T-cell (primary cell): ENCODE measurements around the gene WNT3. TPM values are rescaled to one million over a fixed set of nuclear protein-coding genes. Genes with fewer than 3 reads are reported as not detected.

Experiments
- ATAC-seq, 4 experiments: fragments of 200-7000 bp in 3 of 4; fragments of 150-1000 bp in 1 of 4; cut with Tn5 transposase; replicated peaks in 1 of 4; 1 replicate in 3 of 4; 2 replicates in 1 of 4; pipeline ENCODE4 v1.10.0; 2021; ENCODE audit warnings: moderate library complexity in 3 of 4, mild to moderate bottlenecking in 2 of 4, moderate number of reproducible peaks in 1 of 4
- CTCF ChIA-PET, 2 donors: fragments of 300-600 bp; sonication (Branson Sonifier 250); formaldehyde crosslinking; loops; one replicate each; lab custom pipeline; 2022; ENCODE audit warnings: antibody characterized with exemption in 2 of 2; lab: Charles Lee
- POLR2A ChIA-PET, 2 donors: fragments of 300-600 bp; sonication (Branson Sonifier 250); formaldehyde crosslinking; loops; one replicate each; lab custom pipeline; 2022; ENCODE audit warnings: antibody characterized with exemption in 2 of 2; lab: Charles Lee
- DNase-seq, 35 experiments: peaks; one replicate each; pipeline versions ENCODE4 v3.0.0 to v3.0.0-alpha.2; 2013 to 2023
- H3K27ac ChIP-seq: one replicate; pipeline ENCODE4 v1.5.1; 2013; ENCODE audit warnings: low read length
- H3K27me3 ChIP-seq, 2 experiments: replicated peaks in 1 of 2; 1 replicate in 1 of 2; 2 replicates in 1 of 2; pipeline versions ENCODE4 v1.6.1 to v1.7.0; 2013; ENCODE audit warnings: low read length in 1 of 2, mixed read lengths in 1 of 2; ENCODE audit not compliant: control insufficient read depth in 2 of 2, insufficient read depth in 2 of 2; ENCODE audit errors: extremely low read depth in 1 of 2
- H3K36me3 ChIP-seq, 2 donors: 1 replicate in 1 of 2; 2 replicates in 1 of 2; pipeline versions ENCODE4 v1.6.1 to v1.7.0; 2013; ENCODE audit warnings: low read length in 1 of 2; ENCODE audit not compliant: control insufficient read depth in 2 of 2, insufficient read depth in 1 of 2; ENCODE audit errors: extremely low read depth in 1 of 2
- H3K4me1 ChIP-seq, 2 experiments: 1 replicate in 1 of 2; 2 replicates in 1 of 2; pipeline versions ENCODE4 v1.6.1 to v1.7.0; 2013; ENCODE audit warnings: low read length in 2 of 2, mixed read lengths in 1 of 2; ENCODE audit not compliant: insufficient read depth in 2 of 2, control insufficient read depth in 1 of 2; ENCODE audit errors: extremely low read depth in 1 of 2
- H3K4me3 ChIP-seq, 2 donors: 1 replicate in 1 of 2; 2 replicates in 1 of 2; pipeline versions ENCODE4 v1.5.1 to v1.7.0; 2013; ENCODE audit warnings: mild to moderate bottlenecking in 2 of 2, low read length in 1 of 2, moderate library complexity in 1 of 2; ENCODE audit not compliant: control insufficient read depth in 1 of 2; ENCODE audit errors: extremely low read depth in 1 of 2
- H3K9me3 ChIP-seq: 2 replicates; pipeline ENCODE4 v1.7.0; 2013
- H3K27ac Mint-ChIP-seq, 2 donors: one replicate each; pipeline ENCODE4 v1.8.0; 2020 to 2021; ENCODE audit warnings: mild to moderate bottlenecking in 2 of 2, mixed read lengths in 2 of 2
- H3K27me3 Mint-ChIP-seq, 2 donors: one replicate each; pipeline ENCODE4 v1.8.0; 2021 to 2022; ENCODE audit warnings: mixed read lengths in 2 of 2
- H3K36me3 Mint-ChIP-seq: one replicate; pipeline ENCODE4 v1.8.0; 2021; ENCODE audit warnings: mixed read lengths
- H3K4me1 Mint-ChIP-seq, 3 donors: one replicate each; pipeline ENCODE4 v1.8.0; 2020 to 2022; ENCODE audit warnings: mixed read lengths in 3 of 3, mild to moderate bottlenecking in 1 of 3
- H3K4me3 Mint-ChIP-seq, 3 donors: one replicate each; pipeline ENCODE4 v1.8.0; 2020 to 2022; ENCODE audit warnings: mild to moderate bottlenecking in 3 of 3, mixed read lengths in 3 of 3, moderate library complexity in 3 of 3
- H3K9me3 Mint-ChIP-seq, 3 donors: one replicate each; pipeline ENCODE4 v1.8.0; 2020 to 2022; ENCODE audit warnings: mixed read lengths in 3 of 3
- WGBS: methylation state at CpG from one replicate; pipeline ENCODE4 v1.1.5; 2013; ENCODE audit warnings: missing lambda C conversion rate; ENCODE audit not compliant: insufficient coverage; 5-methylcytosine and 5-hydroxymethylcytosine counted together
- total RNA-seq, 35 experiments: library from RNA in 6 of 35; stranded (reverse) in 6 of 35; fragments of 120-200 nt in 1 of 35; gene quantifications; one replicate each; pipeline versions ENCODE4 v1.2.1 to v1.2.4 and lab custom pipeline; 2013 to 2026

Gene WNT3
- total RNA-seq, 5 donors from 2014 or later (not counting 1 experiment from before 2014, with no cell fraction given), result 0.09 to 0.12 (median 0.10) TPM; not detected in 2

GRCh38 chr17:46732754-46733398, 85.6 kb downstream of the WNT3 start:
- no peaks in the 10 kb centered on the region for H3K9me3 Mint-ChIP-seq
- DNase-seq (no peak), ATAC-seq (no peak)
- Histone ChIP-seq H3K4me3 (no peak overlapping the region), H3K36me3 (peaks cover 0 to 19% of the 10 kb centered on the region in 2 donors), H3K4me1 (no peaks in the 10 kb centered on the region), H3K27me3 (no peaks in the 10 kb centered on the region), H3K9me3 (no peaks in the 10 kb centered on the region), H3K27ac (no peak overlapping the region)
- H3K4me3 Mint-ChIP-seq, result no peak overlapping the region
- 100% methylated on average over 3 of the region's 7 CpGs for WGBS
- peaks cover 0 to 3% (median 0%) of the 10 kb centered on the region in 3 donors for H3K4me1 Mint-ChIP-seq
- H3K36me3 Mint-ChIP-seq, result peaks cover 41% of the 10 kb centered on the region
- no peaks in the 10 kb centered on the region for H3K27me3 Mint-ChIP-seq
- POLR2A ChIA-PET, result no interaction called here
- CTCF ChIA-PET, result interaction anchor here in 1 of 2 donors (0.6 kb wide), 1 partner anchor 101 kb away, joined by 3 read pairs; no protein-coding TSS in a partner anchor
- H3K27ac Mint-ChIP-seq, result no peak overlapping the region

- Histone ChIP-seq H3K4me3 (no peak overlapping the region), H3K27ac (no peak overlapping the region), H3K27me3 (no peaks in the 10 kb centered on the region), H3K4me1 (no peaks in the 10 kb centered on the region), H3K36me3 (peaks cover 0 to 25% of the 10 kb centered on the region in 2 donors), H3K9me3 (no peaks in the 10 kb centered on the region)
- no peak for ATAC-seq
- ChIA-PET POLR2A (no interaction called here), CTCF (no interaction called here)
- H3K4me1 Mint-ChIP-seq, result no peaks in the 10 kb centered on the region
- no peak overlapping the region for H3K4me3 Mint-ChIP-seq
- no peak for DNase-seq
- H3K9me3 Mint-ChIP-seq, result no peaks in the 10 kb centered on the region
- no peak overlapping the region for H3K27ac Mint-ChIP-seq
- no peaks in the 10 kb centered on the region for H3K27me3 Mint-ChIP-seq
- peaks cover 44% of the 10 kb centered on the region for H3K36me3 Mint-ChIP-seq
- WGBS, result no CpG with 5 or more reads among the region's 1 CpG
These were observed 86.3 kb downstream of the WNT3 start for GRCh38 chr17:46732160-46732559.

GRCh38 chr17:46730679-46731078, 87.8 kb downstream of the WNT3 start:
- H3K4me1 ChIP-seq, result no peaks in the 10 kb centered on the region
- H3K36me3 Mint-ChIP-seq, result peaks cover 51% of the 10 kb centered on the region
- peaks cover 0 to 35% of the 10 kb centered on the region in 2 donors for H3K36me3 ChIP-seq
- no peak overlapping the region for H3K4me3 Mint-ChIP-seq
- ATAC-seq (no peak), DNase-seq (no peak)
- ChIA-PET CTCF (no interaction called here), POLR2A (no interaction called here)
- H3K27ac Mint-ChIP-seq, result no peak overlapping the region
- H3K27me3 ChIP-seq, result no peaks in the 10 kb centered on the region
- no peak overlapping the region for H3K27ac ChIP-seq
- H3K9me3 ChIP-seq, result no peaks in the 10 kb centered on the region
- H3K4me3 ChIP-seq, result no peak overlapping the region
- WGBS, result no CpG with 5 or more reads among the region's 1 CpG
- no peaks in the 10 kb centered on the region for H3K27me3 Mint-ChIP-seq
- no peaks in the 10 kb centered on the region for H3K4me1 Mint-ChIP-seq
- no peaks in the 10 kb centered on the region for H3K9me3 Mint-ChIP-seq

- ChIA-PET POLR2A (no interaction called here), CTCF (no interaction called here)
- ATAC-seq (no peak), DNase-seq (no peak)
- H3K4me1 Mint-ChIP-seq, result no peaks in the 10 kb centered on the region
- no peak overlapping the region for H3K4me3 ChIP-seq
- H3K27me3 ChIP-seq, result no peaks in the 10 kb centered on the region
- no peaks in the 10 kb centered on the region for H3K9me3 ChIP-seq
- WGBS, result no CpG with 5 or more reads among the region's 2 CpGs
- H3K36me3 Mint-ChIP-seq, result peaks cover 51% of the 10 kb centered on the region
- H3K27ac ChIP-seq, result no peak overlapping the region
- H3K27me3 Mint-ChIP-seq, result no peaks in the 10 kb centered on the region
- no peak overlapping the region for H3K27ac Mint-ChIP-seq
- peaks cover 0 to 36% of the 10 kb centered on the region in 2 donors for H3K36me3 ChIP-seq
- no peaks in the 10 kb centered on the region for H3K9me3 Mint-ChIP-seq
- H3K4me3 Mint-ChIP-seq, result no peak overlapping the region
- H3K4me1 ChIP-seq, result no peaks in the 10 kb centered on the region
These were observed 88.5 kb downstream of the WNT3 start for GRCh38 chr17:46730026-46730425.

GRCh38 chr17:46727572-46728348, 90.7 kb downstream of the WNT3 start:
- CTCF ChIA-PET, result no interaction called here
- peaks cover 54% of the 10 kb centered on the region for H3K36me3 Mint-ChIP-seq
- Histone ChIP-seq H3K9me3 (no peaks in the 10 kb centered on the region), H3K4me1 (no peaks in the 10 kb centered on the region), H3K27me3 (no peaks in the 10 kb centered on the region), H3K4me3 (no peak overlapping the region), H3K36me3 (peaks cover 0 to 32% of the 10 kb centered on the region in 2 donors), H3K27ac (no peak overlapping the region)
- no peaks in the 10 kb centered on the region for H3K4me1 Mint-ChIP-seq
- H3K4me3 Mint-ChIP-seq, result no peak overlapping the region
- 100% methylated on average over 1 of the region's 4 CpGs for WGBS
- DNase-seq (no peak), ATAC-seq (no peak)
- POLR2A ChIA-PET, result interaction anchor here in 1 of 2 donors (0.5 kb wide), 1 partner anchor 24 kb away, joined by 3 read pairs; no protein-coding TSS in a partner anchor
- no peaks in the 10 kb centered on the region for H3K9me3 Mint-ChIP-seq
- H3K27me3 Mint-ChIP-seq, result no peaks in the 10 kb centered on the region
- no peak overlapping the region for H3K27ac Mint-ChIP-seq

GRCh38 chr17:46726206-46726605, 92.3 kb downstream of the WNT3 start:
- peaks cover 0 to 32% of the 10 kb centered on the region in 2 donors for H3K36me3 ChIP-seq
- Mint-ChIP-seq H3K4me3 (no peak overlapping the region), H3K27me3 (no peaks in the 10 kb centered on the region), H3K36me3 (peaks cover 61% of the 10 kb centered on the region), H3K9me3 (no peaks in the 10 kb centered on the region), H3K27ac (no peak overlapping the region), H3K4me1 (no peaks in the 10 kb centered on the region)
- CTCF ChIA-PET, result no interaction called here
- H3K4me3 ChIP-seq, result no peak overlapping the region
- H3K27me3 ChIP-seq, result no peaks in the 10 kb centered on the region
- no peaks in the 10 kb centered on the region for H3K4me1 ChIP-seq
- ATAC-seq (no peak), DNase-seq (no peak)
- POLR2A ChIA-PET, result no interaction called here
- 100% methylated on average over 2 of the region's 3 CpGs for WGBS
- no peak overlapping the region for H3K27ac ChIP-seq
- H3K9me3 ChIP-seq, result no peaks in the 10 kb centered on the region
